HepG2 (cell line): ENCODE data around the gene NINL. TPM values are rescaled to one million over a fixed set of nuclear protein-coding genes. Genes with fewer than 3 reads are reported as not detected.

Experiments
- EP300 ChIP-seq, 3 experiments: sonication (generic) in 1 of 3; formaldehyde crosslinking in 1 of 3; IDR thresholded peaks; 2 replicates each; pipeline versions ENCODE4 v1.5.1 to v1.6.1; 2011 to 2020; ENCODE audit warnings: low read depth in 2 of 3, low read length in 2 of 3, borderline replicate concordance in 1 of 3, improper control_type of control experiment in 1 of 3, mild to moderate bottlenecking in 1 of 3, missing genetic modification reagents in 1 of 3, moderate library complexity in 1 of 3
- GATA4 ChIP-seq: sonication (generic); IDR thresholded peaks from 2 replicates; pipeline ENCODE4 v1.6.1; 2016; ENCODE audit warnings: antibody characterized with exemption, low read depth, borderline replicate concordance
- HMG20B ChIP-seq: conservative IDR thresholded peaks from 2 replicates; pipeline ENCODE4 v1.6.1; 2016; ENCODE audit warnings: missing genetic modification reagents, missing compliant biosample characterization
- RXRB ChIP-seq: IDR thresholded peaks from 2 replicates; pipeline ENCODE4 v1.6.1; 2016; ENCODE audit warnings: borderline replicate concordance, missing genetic modification reagents, missing compliant biosample characterization
- TCF7 ChIP-seq: sonication (generic); IDR thresholded peaks from 2 replicates; pipeline ENCODE4 v1.6.1; 2016; ENCODE audit warnings: antibody characterized with exemption, low read depth
- THAP7 ChIP-seq: sonication (generic); formaldehyde crosslinking; IDR thresholded peaks from 2 replicates; pipeline ENCODE4 v1.8.1; 2023; ENCODE audit warnings: mild to moderate bottlenecking, missing genetic modification reagents
- ZBTB40 ChIP-seq, 2 experiments: fragments of 450-650 bp in 1 of 2; sonication (generic) in 1 of 2; formaldehyde crosslinking in 1 of 2; IDR thresholded peaks; 2 replicates each; pipeline versions ENCODE4 v1.6.1 to v1.8.0; 2016 to 2022; ENCODE audit warnings: antibody characterized with exemption in 1 of 2, mild to moderate bottlenecking in 1 of 2, missing genetic modification reagents in 1 of 2
- ZNF205 ChIP-seq: IDR thresholded peaks from 2 replicates; pipeline ENCODE4 v1.6.1; 2018; ENCODE audit warnings: missing biosample characterization, missing genetic modification reagents
- ZNF770 ChIP-seq: sonication (generic); formaldehyde crosslinking; IDR thresholded peaks from 2 replicates; pipeline ENCODE4 v1.5.0; 2020; ENCODE audit warnings: mild to moderate bottlenecking, missing genetic modification reagents
- ZNF800 ChIP-seq: sonication (generic); formaldehyde crosslinking; IDR thresholded peaks from 2 replicates; pipeline ENCODE4 v1.4.0; 2020; ENCODE audit warnings: missing genetic modification reagents
- polyA plus RNA-seq, 8 experiments: library from polyadenylated mRNA; depleted of rRNA in 3 of 8; stranded (reverse) in 7 of 8; unstranded in 1 of 8; fragments of >200 nt; fragmentation: Illumina TruSeq in 4 of 8; extraction: Trizol in 4 of 8; gene quantifications; 2 replicates each; pipeline versions ENCODE4 v1.2.1 to v1.2.3, GENCODE V29; 2011 to 2016; ENCODE audit warnings: low read depth in 4 of 8, missing spikeins in 1 of 8, mixed read lengths in 1 of 8; ENCODE audit not compliant: insufficient read depth in 1 of 8
- total RNA-seq, 5 experiments: library from RNA; depleted of rRNA; stranded (reverse); fragments of >200 nt; fragmentation: Illumina TruSeq; extraction: Trizol; gene quantifications; 2 replicates each; pipeline ENCODE4 v1.2.3, GENCODE V29; 2016; ENCODE audit warnings: low read depth in 1 of 5

The NINL gene
- total and polyA plus RNA-seq, 2 of the 13 experiments (the other 11 are each of a cell fraction or from before 2014, with no cell fraction given) = 32.3 to 34.3 TPM

GRCh38 chr20:25407311-25408169, 177.8 kb downstream of the NINL start, which contains the start of gene GINS1 (continued):
- TF ChIP-seq ZBTB40 (IDR thresholded peaks at IDR 0.05) (no peak), ZBTB40 (CRISPR knock-in tag; IDR thresholded peaks at IDR 0.05) (peak; percentile 95), TCF7 (no peak; the same call in 1 of the 2 replicates), EP300 (IDR thresholded peaks at IDR 0.05; ENCODE audit: low read depth in 2 of 2, low read length in 2 of 2) (peak; percentile 37 to 65), EP300 (CRISPR knock-in tag; IDR thresholded peaks at IDR 0.05; ENCODE audit: borderline replicate concordance) (no peak; the same call in 1 of the 2 replicates), RXRB (peak; percentile 90), ZNF800 (peak; percentile 95), THAP7 (CRISPR knock-in tag) (peak; percentile 95), ZNF205 (CRISPR knock-in tag) (peak; percentile 84; the same call in 1 of the 2 replicates), ZNF770 (peak; percentile 93), HMG20B (CRISPR knock-in tag) (no peak; the same call in none of the 2 replicates), GATA4 (peak; percentile 37; the same call in 1 of the 2 replicates)
